Epithelial cell of esophagus (primary cell): ENCODE measurements around the gene GPR84.

Experiments
- DNase-seq: peaks from one replicate; pipeline ENCODE4 v3.0.0; 2010; ENCODE audit warnings: low read depth
- H3K4me3 ChIP-seq: 2 replicates; pipeline ENCODE4 v1.5.1; 2011; ENCODE audit warnings: mild to moderate bottlenecking, low read length, control low read depth
- CTCF ChIP-seq: IDR thresholded peaks from 2 replicates; pipeline ENCODE4 v1.5.1; 2011; ENCODE audit warnings: low read depth, mild to moderate bottlenecking, low read length, control low read depth, inconsistent platforms; ENCODE audit not compliant: insufficient read depth; ENCODE audit errors: missing control alignments

GPR84 gene

GRCh38 chr12:54387114-54387467 is 22.8 kb upstream of the GPR84 start:
- no peak for TF ChIP-seq CTCF
- no peak for DNase-seq
- H3K4me3 ChIP-seq: peak overlapping the region; percentile 24

- H3K4me3 ChIP-seq: peak overlapping the region; percentile 13
- TF ChIP-seq CTCF: no peak
- no peak for DNase-seq
These were observed 22.3 kb upstream of the GPR84 start for GRCh38 chr12:54386403-54387113.

- DNase-seq: no peak
- no peak overlapping the region for H3K4me3 ChIP-seq
- TF ChIP-seq CTCF: no peak
These were observed 21.1 kb upstream of the GPR84 start for GRCh38 chr12:54385251-54385914.

DNA sequence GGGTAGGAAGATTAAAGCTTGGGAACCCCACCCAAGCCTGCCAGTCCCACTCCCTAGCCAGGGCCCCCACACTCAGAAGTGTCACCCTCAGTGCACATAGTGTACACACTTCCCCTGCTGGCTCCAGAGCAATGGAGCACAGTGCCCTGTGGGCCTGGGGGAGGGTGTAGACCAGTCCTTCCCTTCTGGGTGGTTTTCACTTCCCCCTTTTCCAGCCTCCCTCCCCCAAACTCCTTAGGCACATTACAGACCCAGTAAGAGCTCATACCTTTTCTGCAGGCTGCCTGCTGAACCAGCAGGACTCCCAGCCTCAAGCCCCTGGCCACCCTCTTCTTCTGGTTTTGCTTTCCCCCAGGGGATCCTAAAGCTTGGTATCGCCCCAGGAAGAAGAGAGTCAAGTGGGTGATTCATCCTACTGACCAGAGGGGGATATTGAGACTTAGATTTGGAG is 20.3 kb upstream of the GPR84 start, which contains the start of gene ZNF385A:
ZNF385A (minus strand) TSS at position 143 of the 451 bp plus-strand sequence. CDS start 219 bp downstream, outside the sequence.
- TF ChIP-seq CTCF: no peak
- no peak within 1 kb of the TSS for H3K4me3 ChIP-seq

DNA sequence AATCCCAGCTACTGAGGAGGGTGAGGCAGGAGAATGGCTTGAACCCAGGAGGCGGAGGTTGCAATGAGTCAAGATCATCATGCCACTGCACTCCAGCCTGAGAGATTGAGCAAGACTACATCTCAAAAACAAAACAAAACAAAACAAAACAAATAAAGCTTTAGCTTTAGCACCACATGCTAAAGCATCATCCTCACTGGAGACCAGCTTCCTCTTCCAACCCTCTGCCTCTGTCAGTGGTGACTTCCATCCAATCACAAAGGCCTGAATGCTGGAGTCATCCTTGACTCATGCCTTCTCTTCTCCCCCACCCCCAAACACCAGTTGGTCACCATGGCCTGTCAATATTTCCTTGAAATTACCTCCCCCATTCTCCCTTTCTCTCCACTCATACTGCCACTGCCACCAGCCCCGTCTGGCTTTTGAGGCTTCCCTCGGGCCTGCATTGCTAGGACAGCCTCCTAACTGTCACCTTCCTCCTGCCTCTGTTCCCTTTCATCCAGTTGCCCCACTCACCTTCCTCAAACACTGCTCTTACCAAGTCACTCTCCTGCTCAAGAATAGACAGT is 18.8 kb upstream of the GPR84 start:
- no peak overlapping the region for H3K4me3 ChIP-seq
- TF ChIP-seq CTCF: no peak
- peak; percentile 99 for DNase-seq

More for the DNA sequence above, 20.3 kb upstream of the GPR84 start, which contains the start of gene ZNF385A:
- DNase-seq: no peak

GRCh38 chr12:54381136-54381535 is 16.9 kb upstream of the GPR84 start:
- TF ChIP-seq CTCF: no peak
- DNase-seq: no peak
- H3K4me3 ChIP-seq: no peak overlapping the region
